Measurements from ENCODE around the gene SLC22A2. TPM values are rescaled to one million over a fixed set of nuclear protein-coding genes. Genes with fewer than 3 reads are reported as not detected.

Gene SLC22A2
- polyA plus RNA-seq, 3 donors = not detected

GRCh38 chr6:160192840-160193239 is 65.8 kb downstream of the SLC22A2 start:
- no peak overlapping the region for H2AFZ ChIP-seq (ENCODE audit: insufficient read depth, low read depth, low read length, poor library complexity, severe bottlenecking)
- H3K4me1 Mint-ChIP-seq = no peaks in the 10 kb centered on the region
- no peaks in the 10 kb centered on the region for H3K79me2 ChIP-seq (ENCODE audit: insufficient read depth, low read length)
- no peak overlapping the region for H3K9ac ChIP-seq (ENCODE audit: insufficient read depth, low read length, poor library complexity, severe bottlenecking)
- no peak overlapping the region for H3K4me3 Mint-ChIP-seq
- no peak for DNase-seq
- no peaks in the 10 kb centered on the region for H3K36me3 ChIP-seq (replicated peaks in 1 of 2; ENCODE audit: control insufficient read depth in 1 of 2, insufficient read depth in 2 of 2, low read length in 2 of 2)
- H3K4me2 ChIP-seq (replicated peaks; ENCODE audit: extremely low read depth, low read length, poor library complexity, severe bottlenecking) = no peak overlapping the region
- no peaks in the 10 kb centered on the region for H3K4me1 ChIP-seq (ENCODE audit: control insufficient read depth in 1 of 2, insufficient read depth in 2 of 2, low read length in 2 of 2)
- no peak overlapping the region for H3K27ac ChIP-seq (ENCODE audit: low read depth in 1 of 2, low read length in 2 of 2)
- H4K20me1 ChIP-seq (ENCODE audit: insufficient read depth, low read length) = no peaks in the 10 kb centered on the region
- peaks cover 11 to 33% (median 22%) of the 10 kb centered on the region in 7 donors for H3K9me3 Mint-ChIP-seq
- peaks cover 13 to 16% of the 10 kb centered on the region in 2 donors for H3K9me3 ChIP-seq (replicated peaks in 1 of 2; ENCODE audit: control insufficient read depth in 1 of 2, insufficient read depth in 1 of 2, low read length in 2 of 2)
- H3K27ac Mint-ChIP-seq = no peak overlapping the region
- TF ChIP-seq CTCF (IDR thresholded peaks at IDR 0.05) = no peak
- intact Hi-C loops (cut with micrococcal nuclease) = no loop called here
- H3K27me3 Mint-ChIP-seq (ENCODE audit: low read depth in 3 of 3) = peaks cover 0 to 3% (median 0%) of the 10 kb centered on the region in 3 donors
- no peaks in the 10 kb centered on the region for H3K36me3 Mint-ChIP-seq
- H3K27me3 ChIP-seq (ENCODE audit: control insufficient read depth in 2 of 2, insufficient read depth in 2 of 2, low read length in 2 of 2) = no peaks in the 10 kb centered on the region
- H3K4me3 ChIP-seq (replicated peaks in 1 of 3; ENCODE audit: low read depth in 2 of 3, low read length in 3 of 3) = no peak overlapping the region
- no CpG with 5 or more reads among the region's 1 CpG for WGBS (ENCODE audit: insufficient coverage)

DNA sequence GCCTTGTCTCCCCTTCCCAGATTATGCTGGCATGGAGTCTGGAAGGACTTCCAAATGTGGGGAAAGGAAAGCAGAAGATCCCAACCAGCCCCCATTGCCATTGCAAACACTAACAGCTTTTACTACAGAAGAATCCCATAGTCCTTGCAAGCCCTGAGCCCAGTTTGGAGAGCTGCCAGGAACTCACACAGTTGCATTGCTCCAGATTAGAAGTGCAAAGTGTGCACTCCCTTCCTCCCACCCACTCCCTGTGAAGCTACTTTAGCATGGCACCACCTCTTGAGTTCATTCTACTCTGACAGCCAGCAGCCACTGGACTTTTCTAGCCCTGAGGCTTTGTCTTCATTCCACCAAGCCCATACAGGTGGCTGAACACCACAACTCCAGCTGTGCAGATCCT is 67.6 kb downstream of the SLC22A2 start:
- Histone ChIP-seq H3K9me3 (replicated peaks in 1 of 2; ENCODE audit: control insufficient read depth in 1 of 2, insufficient read depth in 1 of 2, low read length in 2 of 2) (peaks cover 13 to 16% of the 10 kb centered on the region in 2 donors), H3K79me2 (ENCODE audit: insufficient read depth, low read length) (no peaks in the 10 kb centered on the region), H4K20me1 (ENCODE audit: insufficient read depth, low read length) (no peaks in the 10 kb centered on the region), H3K4me3 (replicated peaks in 1 of 3; ENCODE audit: low read depth in 2 of 3, low read length in 3 of 3) (no peak overlapping the region), H3K27ac (ENCODE audit: low read depth in 1 of 2, low read length in 2 of 2) (no peak overlapping the region), H3K9ac (ENCODE audit: insufficient read depth, low read length, poor library complexity, severe bottlenecking) (no peak overlapping the region), H3K36me3 (replicated peaks in 1 of 2; ENCODE audit: control insufficient read depth in 1 of 2, insufficient read depth in 2 of 2, low read length in 2 of 2) (no peaks in the 10 kb centered on the region), H3K4me2 (replicated peaks; ENCODE audit: extremely low read depth, low read length, poor library complexity, severe bottlenecking) (no peak overlapping the region), H2AFZ (ENCODE audit: insufficient read depth, low read depth, low read length, poor library complexity, severe bottlenecking) (no peak overlapping the region), H3K4me1 (ENCODE audit: control insufficient read depth in 1 of 2, insufficient read depth in 2 of 2, low read length in 2 of 2) (no peaks in the 10 kb centered on the region), H3K27me3 (ENCODE audit: control insufficient read depth in 2 of 2, insufficient read depth in 2 of 2, low read length in 2 of 2) (no peaks in the 10 kb centered on the region)
- no peak overlapping the region for H3K4me3 Mint-ChIP-seq
- H3K9me3 Mint-ChIP-seq = peaks cover 11 to 31% (median 23%) of the 10 kb centered on the region in 7 donors
- no peaks in the 10 kb centered on the region for H3K4me1 Mint-ChIP-seq
- no peak for TF ChIP-seq CTCF (IDR thresholded peaks at IDR 0.05)
- peaks cover 0 to 3% (median 0%) of the 10 kb centered on the region in 3 donors for H3K27me3 Mint-ChIP-seq (ENCODE audit: low read depth in 3 of 3)
- no peaks in the 10 kb centered on the region for H3K36me3 Mint-ChIP-seq
- intact Hi-C loops (cut with micrococcal nuclease) = no loop called here
- H3K27ac Mint-ChIP-seq = no peak overlapping the region
- no peak for DNase-seq
